Measurements from ENCODE around the gene SAMD4A. TPM values are rescaled to one million over a fixed set of nuclear protein-coding genes. Genes with fewer than 3 reads are reported as not detected.

The SAMD4A gene
- total and polyA plus RNA-seq, 12 donors, result 14.0 to 284 (median 191) TPM

DNA sequence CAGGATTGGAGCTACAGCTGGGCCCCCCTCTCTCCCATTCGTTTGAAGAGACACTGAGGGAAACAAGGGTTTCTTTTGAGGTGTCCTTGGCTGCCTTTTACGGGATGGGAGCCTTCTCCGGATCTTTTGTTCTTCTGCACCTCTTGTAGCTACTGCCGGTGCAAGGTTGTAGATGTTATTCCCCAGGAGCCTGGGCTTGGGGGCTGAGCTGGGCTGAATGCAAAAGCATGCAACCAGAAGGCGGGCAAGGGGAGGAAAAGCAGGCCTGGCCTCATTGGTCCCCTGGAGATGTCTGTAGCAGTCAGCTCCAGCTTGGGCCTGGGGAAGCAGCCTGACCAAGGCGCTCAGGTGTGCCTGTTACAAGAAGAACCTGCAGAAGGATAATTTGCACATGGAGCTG lies 225.4 kb downstream of the SAMD4A start:
- Histone ChIP-seq H3K27ac (no peak overlapping the region), H3K4me1 (peaks cover 0 to 19% (median 7%) of the 10 kb centered on the region in 9 donors), H3K27me3 (no peaks in the 10 kb centered on the region), H3K4me3 (no peak overlapping the region), H3K36me3 (peaks cover 0 to 54% (median 16%) of the 10 kb centered on the region in 9 donors), H3K9me3 (peaks cover 0 to 12% (median 6%) of the 10 kb centered on the region in 11 donors)
- TF ChIP-seq, protein P1, sequence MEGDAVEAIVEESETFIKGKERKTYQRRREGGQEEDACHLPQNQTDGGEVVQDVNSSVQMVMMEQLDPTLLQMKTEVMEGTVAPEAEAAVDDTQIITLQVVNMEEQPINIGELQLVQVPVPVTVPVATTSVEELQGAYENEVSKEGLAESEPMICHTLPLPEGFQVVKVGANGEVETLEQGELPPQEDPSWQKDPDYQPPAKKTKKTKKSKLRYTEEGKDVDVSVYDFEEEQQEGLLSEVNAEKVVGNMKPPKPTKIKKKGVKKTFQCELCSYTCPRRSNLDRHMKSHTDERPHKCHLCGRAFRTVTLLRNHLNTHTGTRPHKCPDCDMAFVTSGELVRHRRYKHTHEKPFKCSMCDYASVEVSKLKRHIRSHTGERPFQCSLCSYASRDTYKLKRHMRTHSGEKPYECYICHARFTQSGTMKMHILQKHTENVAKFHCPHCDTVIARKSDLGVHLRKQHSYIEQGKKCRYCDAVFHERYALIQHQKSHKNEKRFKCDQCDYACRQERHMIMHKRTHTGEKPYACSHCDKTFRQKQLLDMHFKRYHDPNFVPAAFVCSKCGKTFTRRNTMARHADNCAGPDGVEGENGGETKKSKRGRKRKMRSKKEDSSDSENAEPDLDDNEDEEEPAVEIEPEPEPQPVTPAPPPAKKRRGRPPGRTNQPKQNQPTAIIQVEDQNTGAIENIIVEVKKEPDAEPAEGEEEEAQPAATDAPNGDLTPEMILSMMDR (IDR thresholded peaks at IDR 0.05), result no peak
- intact Hi-C loops (cut with DNase I), result no loop called here
- 78 to 80% methylated on average over 6 of the region's 6 CpGs for WGBS, 2 donors
- DNase-seq (no peak), ATAC-seq (no peak)

DNA sequence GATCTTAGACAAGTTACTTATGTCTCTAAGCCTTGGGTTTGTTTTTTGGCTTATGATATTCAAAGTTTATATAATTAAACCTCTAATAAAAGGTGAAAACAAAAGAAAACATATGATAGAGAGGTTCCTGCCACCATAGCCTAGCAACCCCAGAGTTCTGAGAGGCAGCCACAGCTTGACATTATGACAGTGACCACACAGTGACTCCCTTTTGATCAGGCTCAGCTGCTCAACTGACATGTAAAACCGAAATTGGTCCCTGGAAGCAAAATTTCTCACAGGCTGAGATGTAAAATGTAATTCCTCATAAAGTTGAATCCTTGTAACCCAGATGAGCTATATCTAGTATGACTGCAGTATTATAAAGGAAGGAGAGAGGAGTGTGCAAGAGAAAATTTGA lies 227.2 kb downstream of the SAMD4A start:
- ATAC-seq (no peak), DNase-seq (no peak)
- Histone ChIP-seq H3K4me1 (peaks cover 0 to 8% (median 0%) of the 10 kb centered on the region in 9 donors), H3K4me3 (no peak overlapping the region), H3K9me3 (peaks cover 0 to 12% (median 6%) of the 10 kb centered on the region in 11 donors), H3K27ac (no peak overlapping the region), H3K36me3 (peaks cover 0 to 35% (median 6%) of the 10 kb centered on the region in 9 donors), H3K27me3 (no peaks in the 10 kb centered on the region)
- TF ChIP-seq, protein P1 (IDR thresholded peaks at IDR 0.05), result no peak
- 42 to 43% methylated on average over 1 of the region's 1 CpG for WGBS, 2 donors
- intact Hi-C loops (cut with DNase I), result no loop called here

DNA sequence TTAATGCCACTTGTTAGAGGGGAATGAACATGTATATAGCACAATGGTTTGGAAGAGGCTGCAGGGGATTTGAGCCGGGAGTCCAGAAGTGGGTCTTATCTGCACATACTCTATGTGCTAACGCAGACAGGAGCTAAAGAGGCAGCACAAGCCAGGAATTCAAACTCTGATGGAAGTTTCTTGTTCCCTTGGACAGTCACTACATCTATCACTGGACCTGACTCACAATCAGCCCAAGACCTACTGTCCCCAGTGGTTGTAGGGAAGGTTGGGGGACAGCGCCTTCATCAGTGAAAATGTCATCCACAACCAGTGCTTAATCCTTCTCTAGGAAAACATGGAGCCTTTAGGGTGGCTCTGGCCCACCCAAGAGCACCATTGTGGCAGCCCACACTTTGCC lies 227.9 kb downstream of the SAMD4A start:
- Histone ChIP-seq H3K4me1 (peaks cover 0 to 8% (median 0%) of the 10 kb centered on the region in 9 donors), H3K4me3 (no peak overlapping the region), H3K9me3 (peaks cover 0 to 12% (median 6%) of the 10 kb centered on the region in 11 donors), H3K36me3 (peaks cover 0 to 29% (median 6%) of the 10 kb centered on the region in 9 donors), H3K27me3 (no peaks in the 10 kb centered on the region), H3K27ac (no peak overlapping the region)
- TF ChIP-seq, protein P1 (IDR thresholded peaks at IDR 0.05), result no peak
- DNase-seq (no peak), ATAC-seq (peak in 4 of 8 donors; percentile 29 to 53 (median 42))
- intact Hi-C loops (cut with DNase I), result no loop called here
- WGBS, 2 donors, result 73% methylated on average over 3 of the region's 3 CpGs

DNA sequence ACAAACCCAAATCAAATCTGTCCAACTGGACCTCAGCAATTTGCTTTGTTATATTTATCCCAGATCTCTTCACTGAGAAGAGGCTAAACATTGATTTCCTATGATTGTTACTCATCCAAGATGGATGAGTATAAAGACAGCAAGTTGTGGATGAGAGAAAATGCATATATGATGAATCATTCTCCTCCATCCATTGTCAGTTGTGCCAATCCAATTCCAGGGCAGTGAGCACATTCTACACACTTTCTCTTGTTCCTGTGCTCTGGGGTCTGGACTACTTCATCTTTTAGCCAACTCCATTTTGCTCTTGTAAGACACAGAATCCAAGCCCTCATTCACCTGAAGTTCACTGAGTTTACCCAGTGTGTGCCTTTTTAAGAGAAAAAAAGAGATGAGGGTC lies 230.0 kb downstream of the SAMD4A start:
- no peak for DNase-seq
- peaks cover 0 to 12% (median 6%) of the 10 kb centered on the region in 11 donors for H3K9me3 ChIP-seq
- H3K4me1 ChIP-seq, result peaks cover 0 to 8% (median 0%) of the 10 kb centered on the region in 9 donors
- no peak overlapping the region for H3K27ac ChIP-seq
- intact Hi-C loops (cut with DNase I), result no loop called here
- H3K27me3 ChIP-seq, result no peaks in the 10 kb centered on the region
- H3K36me3 ChIP-seq, result peaks cover 0 to 11% (median 0%) of the 10 kb centered on the region in 9 donors
- TF ChIP-seq, protein P1 (IDR thresholded peaks at IDR 0.05), result no peak
- no peak for ATAC-seq
- H3K4me3 ChIP-seq, result no peak overlapping the region

Data from heart right ventricle (tissue), 16 donors.